H1 (cell line): ENCODE data around the gene HADH. TPM values are rescaled to one million over a fixed set of nuclear protein-coding genes. Genes with fewer than 3 reads are reported as not detected.

ENCODE experiments used
- CTCF ChIA-PET: fragments of 300-600 bp; sonication (Branson Sonifier 250); formaldehyde crosslinking; loops from one replicate; lab custom pipeline; 2021; ENCODE audit not compliant: partially characterized antibody; lab: Charles Lee
- POLR2A ChIA-PET: fragments of 300-600 bp; sonication (Branson Sonifier 250); formaldehyde crosslinking; loops from one replicate; lab custom pipeline; 2021; ENCODE audit warnings: inconsistent platforms; ENCODE audit not compliant: partially characterized antibody; lab: Charles Lee
- DNase-seq, 2 experiments: peaks; one replicate each; pipeline versions ENCODE4 v3.0.0 to v3.0.0-alpha.2; 2010 to 2022; ENCODE audit warnings: low spot score in 2 of 2, low read depth in 1 of 2, mixed read lengths in 1 of 2
- FAIRE-seq: peaks from 2 replicates; lab custom pipeline; 2011; peaks lifted over from hg19 to GRCh38; lab: Jason Lieb, UNC
- H2AFZ ChIP-seq: 2 replicates; pipeline ENCODE4 v1.8.1; 2012; ENCODE audit warnings: low read length, inconsistent platforms
- H2AK5ac ChIP-seq: 2 replicates; pipeline ENCODE4 v1.6.1; 2013; ENCODE audit warnings: low read depth, low read length
- H2BK120ac ChIP-seq: replicated peaks from 2 replicates; pipeline ENCODE3; 2013; ENCODE audit warnings: low read depth, low read length, inconsistent platforms
- H2BK12ac ChIP-seq: 2 replicates; pipeline ENCODE4 v1.6.1; 2013; ENCODE audit warnings: low read depth, low read length
- H2BK15ac ChIP-seq: 2 replicates; pipeline ENCODE4 v1.6.1; 2013; ENCODE audit warnings: low read length
- H2BK20ac ChIP-seq: 2 replicates; pipeline ENCODE4 v1.6.1; 2013; ENCODE audit warnings: low read length
- H2BK5ac ChIP-seq: 2 replicates; pipeline ENCODE4 v1.6.1; 2013; ENCODE audit warnings: low read depth, low read length
- H3K14ac ChIP-seq: 2 replicates; pipeline ENCODE4 v1.6.1; 2013; ENCODE audit warnings: inconsistent platforms; ENCODE audit not compliant: insufficient read length
- H3K18ac ChIP-seq: 2 replicates; pipeline ENCODE4 v1.6.1; 2013; ENCODE audit warnings: low read length; ENCODE audit errors: extremely low read depth
- H3K23ac ChIP-seq: 2 replicates; pipeline ENCODE4 v1.6.1; 2013; ENCODE audit warnings: inconsistent platforms; ENCODE audit not compliant: insufficient read length
- H3K23me2 ChIP-seq: 2 replicates; pipeline ENCODE4 v1.6.1; 2013; ENCODE audit warnings: low read depth, low read length
- H3K27ac ChIP-seq: 2 replicates; pipeline ENCODE4 v1.6.1; 2011; ENCODE audit warnings: low read depth, low read length, inconsistent platforms
- H3K27me3 ChIP-seq, 4 experiments: replicated peaks in 1 of 4; 1 replicate in 1 of 4; 2 replicates in 3 of 4; pipeline versions ENCODE4 v1.6.1 to v1.8.1; 2011 to 2013; ENCODE audit warnings: low read length in 3 of 4, mild to moderate bottlenecking in 3 of 4, inconsistent platforms in 2 of 4, mixed read lengths in 2 of 4, moderate library complexity in 1 of 4; ENCODE audit not compliant: control insufficient read depth in 3 of 4, insufficient read depth in 3 of 4; ENCODE audit errors: extremely low read depth in 1 of 4
- H3K36me3 ChIP-seq, 4 experiments: 2 replicates each; pipeline versions ENCODE4 v1.6.1 to v1.8.1; 2011 to 2013; ENCODE audit warnings: mild to moderate bottlenecking in 4 of 4, low read length in 3 of 4, moderate library complexity in 2 of 4, control low read depth in 1 of 4, inconsistent platforms in 1 of 4; ENCODE audit not compliant: insufficient read depth in 4 of 4, control insufficient read depth in 2 of 4
- H3K4ac ChIP-seq: replicated peaks from 2 replicates; pipeline ENCODE3; 2013; ENCODE audit warnings: low read length, low read depth, mixed read lengths, inconsistent platforms; ENCODE audit not compliant: insufficient read length
- H3K4me1 ChIP-seq, 4 experiments: replicated peaks in 1 of 4; 1 replicate in 1 of 4; 2 replicates in 3 of 4; pipeline versions ENCODE4 v1.6.1 to v1.8.1; 2011 to 2013; ENCODE audit warnings: low read length in 3 of 4, inconsistent platforms in 2 of 4, mixed read lengths in 1 of 4; ENCODE audit not compliant: insufficient read depth in 4 of 4, control insufficient read depth in 3 of 4
- H3K4me2 ChIP-seq, 2 experiments: 2 replicates each; pipeline versions ENCODE4 v1.6.1 to v1.8.1; 2011 to 2013; ENCODE audit warnings: low read depth in 2 of 2, low read length in 2 of 2, control low read depth in 1 of 2, inconsistent platforms in 1 of 2, mild to moderate bottlenecking in 1 of 2; ENCODE audit not compliant: insufficient read depth in 1 of 2
- H3K4me3 ChIP-seq, 4 experiments: fragments of 200-600, 300-600 bp in 1 of 4; sonication (generic), shearing (Covaris generic), sonication (Bioruptor Twin) in 1 of 4; 2 replicates each; pipeline versions ENCODE4 v1.5.1 to v1.8.1; 2011 to 2016; ENCODE audit warnings: low read length in 4 of 4, low read depth in 3 of 4, control low read depth in 2 of 4, inconsistent platforms in 2 of 4, mild to moderate bottlenecking in 2 of 4, mixed read lengths in 1 of 4, moderate library complexity in 1 of 4; ENCODE audit not compliant: insufficient read depth in 2 of 4; ENCODE audit errors: extremely low read depth in 1 of 4
- H3K56ac ChIP-seq: replicated peaks from 2 replicates; pipeline ENCODE3; 2013; ENCODE audit warnings: low read depth, mild to moderate bottlenecking, mixed read lengths, low read length, inconsistent platforms; ENCODE audit not compliant: insufficient read length
- H3K79me1 ChIP-seq: 2 replicates; pipeline ENCODE4 v1.6.1; 2013; ENCODE audit warnings: low read depth, low read length, control low read depth
- H3K79me2 ChIP-seq, 2 experiments: 2 replicates each; pipeline versions ENCODE4 v1.6.1 to v1.8.1; 2012 to 2013; ENCODE audit warnings: low read length in 2 of 2, mild to moderate bottlenecking in 2 of 2, inconsistent platforms in 1 of 2; ENCODE audit not compliant: insufficient read depth in 2 of 2, control insufficient read depth in 1 of 2
- H3K9ac ChIP-seq, 4 experiments: replicated peaks in 1 of 4; 1 replicate in 1 of 4; 2 replicates in 3 of 4; pipeline versions ENCODE4 v1.6.1 to v1.8.1; 2011 to 2013; ENCODE audit warnings: low read depth in 3 of 4, low read length in 3 of 4, control low read depth in 2 of 4, mild to moderate bottlenecking in 2 of 4, moderate library complexity in 2 of 4, inconsistent platforms in 1 of 4; ENCODE audit errors: extremely low read depth in 1 of 4
- H3K9me3 ChIP-seq, 2 experiments: 2 replicates each; pipeline versions ENCODE4 v1.6.1 to v1.8.1; 2012 to 2013; ENCODE audit warnings: mild to moderate bottlenecking in 2 of 2, moderate library complexity in 2 of 2, control low read depth in 1 of 2, inconsistent platforms in 1 of 2, low read depth in 1 of 2, low read length in 1 of 2, mixed read lengths in 1 of 2; ENCODE audit not compliant: insufficient read depth in 2 of 2
- H4K20me1 ChIP-seq, 2 experiments: replicated peaks in 1 of 2; 2 replicates each; pipeline versions ENCODE3 to v1.8.1; 2011 to 2013; ENCODE audit warnings: inconsistent platforms in 2 of 2, low read length in 2 of 2, mild to moderate bottlenecking in 1 of 2; ENCODE audit not compliant: insufficient read depth in 2 of 2, control insufficient read depth in 1 of 2
- H4K5ac ChIP-seq: 2 replicates; pipeline ENCODE4 v1.6.1; 2013; ENCODE audit warnings: low read length, low read depth, mixed read lengths, inconsistent platforms; ENCODE audit not compliant: insufficient read length
- H4K8ac ChIP-seq: 2 replicates; pipeline ENCODE4 v1.8.0; 2013; ENCODE audit warnings: mild to moderate bottlenecking, moderate library complexity, low read length, inconsistent platforms; ENCODE audit not compliant: insufficient read depth; ENCODE audit errors: extremely low read depth
- H4K91ac ChIP-seq: replicated peaks from 2 replicates; pipeline ENCODE3; 2013; ENCODE audit warnings: low read length, mixed read lengths, inconsistent platforms; ENCODE audit not compliant: insufficient read length
- BRCA1 ChIP-seq: IDR thresholded peaks from 2 replicates; pipeline ENCODE4 v1.6.1; 2012; ENCODE audit warnings: low read depth, low read length, improper control_type of control experiment
- CEBPB ChIP-seq: IDR thresholded peaks from 2 replicates; pipeline ENCODE4 v1.6.1; 2012; ENCODE audit warnings: low read depth, low read length
- CTCF ChIP-seq, 3 experiments: IDR thresholded peaks; 1 replicate in 2 of 3; 2 replicates in 1 of 3; pipeline versions ENCODE4 v1.5.1 to v1.6.1; 2011; ENCODE audit warnings: low read length in 3 of 3, mild to moderate bottlenecking in 3 of 3, inconsistent platforms in 2 of 3, low read depth in 1 of 3, moderate library complexity in 1 of 3; ENCODE audit not compliant: insufficient read depth in 1 of 3; ENCODE audit errors: control extremely low read depth in 1 of 3
- MAFK ChIP-seq: IDR thresholded peaks from 2 replicates; pipeline ENCODE4 v1.6.1; 2012; ENCODE audit warnings: low read depth, mild to moderate bottlenecking, improper control_type of control experiment, low read length
- MAX ChIP-seq: IDR thresholded peaks from 2 replicates; pipeline ENCODE4 v1.6.1; 2012; ENCODE audit warnings: inconsistent platforms
- NANOG ChIP-seq: IDR thresholded peaks from 2 replicates; pipeline ENCODE4 v1.6.1; 2011; ENCODE audit warnings: low read length, low read depth, mild to moderate bottlenecking, inconsistent platforms; ENCODE audit not compliant: insufficient read depth, poor library complexity, severe bottlenecking
- POLR2A ChIP-seq, 2 experiments: IDR thresholded peaks; 1 replicate in 1 of 2; 2 replicates in 1 of 2; pipeline ENCODE4 v1.6.1; 2011; ENCODE audit warnings: low read depth in 2 of 2, low read length in 2 of 2, mild to moderate bottlenecking in 2 of 2; ENCODE audit errors: control extremely low read depth in 1 of 2
- SIN3A ChIP-seq, 2 experiments: IDR thresholded peaks in 1 of 2; conservative IDR thresholded peaks in 1 of 2; 2 replicates each; pipeline ENCODE4 v1.6.1; 2011 to 2012; ENCODE audit warnings: low read length in 2 of 2, improper control_type of control experiment in 1 of 2, low read depth in 1 of 2, mild to moderate bottlenecking in 1 of 2
- SIRT6 ChIP-seq: IDR thresholded peaks from one replicate; pipeline ENCODE4 v1.7.1; 2012; ENCODE audit warnings: low read length, inconsistent platforms
- SIX5 ChIP-seq: IDR thresholded peaks from 2 replicates; pipeline ENCODE4 v1.6.1; 2011; ENCODE audit warnings: mild to moderate bottlenecking, low read depth, low read length
- SUZ12 ChIP-seq: fragments of 200-600 bp; sonication (generic); IDR thresholded peaks from 2 replicates; pipeline ENCODE4 v1.6.1; 2012; ENCODE audit warnings: mild to moderate bottlenecking, inconsistent platforms, low read length, moderate library complexity, mixed read lengths
- TAF1 ChIP-seq: IDR thresholded peaks from 2 replicates; pipeline ENCODE4 v1.6.1; 2011; ENCODE audit warnings: mild to moderate bottlenecking, low read depth, low read length
- TBP ChIP-seq: IDR thresholded peaks from 2 replicates; pipeline ENCODE4 v1.6.1; 2011; ENCODE audit warnings: low read depth, low read length, improper control_type of control experiment
- WGBS, 2 experiments: shearing (Covaris generic) in 1 of 2; methylation state at CpG; one replicate each; pipeline versions ENCODE4 v1.1.6 to v1.1.7; 2013 to 2015; ENCODE audit warnings: low lambda C conversion rate in 2 of 2, mixed read lengths in 2 of 2, inconsistent platforms in 1 of 2, low coverage in 1 of 2, missing lambda C conversion rate in 1 of 2; ENCODE audit not compliant: insufficient replicate concordance in 2 of 2, insufficient coverage in 1 of 2, insufficient read length in 1 of 2; ENCODE audit errors: extremely low coverage in 1 of 2, missing lambda C conversion rate in 1 of 2; 5-methylcytosine and 5-hydroxymethylcytosine counted together
- polyA plus RNA-seq, 7 experiments: library from polyadenylated mRNA; depleted of rRNA in 3 of 7; stranded (reverse) in 5 of 7; unstranded in 2 of 7; fragments of >200 nt in 5 of 7; fragments of 200-250 nt in 2 of 7; gene quantifications; 1 replicate in 5 of 7; 2 replicates in 1 of 7; 4 replicates in 1 of 7; pipeline versions ENCODE4 v1.2.1 to v1.2.3, GENCODE V29; 2011 to 2013; ENCODE audit warnings: missing spikeins in 2 of 7, mixed read lengths in 2 of 7
- total RNA-seq: library from RNA; stranded (reverse); fragmentation: NEBNext Ultra II Directional; extraction: Animal tissue kit (Norgen Biotek cat#: 25700); gene quantifications from 2 replicates; pipeline ENCODE4 v1.2.1, GENCODE V29; 2021

HADH gene
- total and polyA plus RNA-seq, 2 of the 8 experiments (the other 6 are each of a cell fraction or from before 2014, with no cell fraction given), result 47.5 to 54.4 TPM

- DNase-seq (no peak), FAIRE-seq (no peak)
- WGBS, 2 experiments, result 90% methylated on average over 5 of the region's 5 CpGs; no CpG with 5 or more reads in 1 of the 2 experiments
- CTCF ChIA-PET, result no interaction called here
- POLR2A ChIA-PET, result no interaction called here
- Histone ChIP-seq H2BK120ac (no peak overlapping the region), H3K27ac (no peak overlapping the region), H3K79me1 (no peaks in the 10 kb centered on the region), H3K56ac (no peak overlapping the region), H3K4me3 (no peak overlapping the region), H2BK5ac (no peak overlapping the region), H2AK5ac (no peak overlapping the region), H2BK20ac (no peak overlapping the region), H3K18ac (no peak overlapping the region), H3K23ac (no peak overlapping the region), H3K79me2 (no peaks in the 10 kb centered on the region), H4K91ac (no peak overlapping the region), H4K20me1 (no peaks in the 10 kb centered on the region), H2BK12ac (no peak overlapping the region), H3K36me3 (no peaks in the 10 kb centered on the region), H3K4me2 (no peak overlapping the region), H3K4ac (no peak overlapping the region), H4K5ac (no peak overlapping the region), H2BK15ac (no peak overlapping the region), H3K9ac (no peak overlapping the region), H3K23me2 (no peaks in the 10 kb centered on the region), H3K9me3 (no peaks in the 10 kb centered on the region), H3K14ac (no peak overlapping the region), H3K27me3 (0 out of 7 replicates have a peak, but pooled peaks cover 0 to 2% (median 0%) of the 10 kb centered on the region in 4 experiments), H2AFZ (no peak overlapping the region), H3K4me1 (peaks cover 0 to 3% (median 2%) of the 10 kb centered on the region in 4 experiments; a peak in 4 of 7 replicates), H4K8ac (no peak overlapping the region)
- TF ChIP-seq POLR2A (IDR thresholded peaks at IDR 0.05; ENCODE audit: control extremely low read depth in 1 of 2, low read depth in 2 of 2, low read length in 2 of 2), result no peak
- TF ChIP-seq SIX5, result no peak
- no peak for TF ChIP-seq MAX
- TF ChIP-seq SIRT6, result no peak
- TF ChIP-seq SUZ12, result no peak
- no peak for TF ChIP-seq SIN3A (conservative IDR thresholded peaks at IDR 0.05 in 1 of 2, IDR thresholded peaks at IDR 0.05 in 1 of 2; ENCODE audit: low read depth in 1 of 2, low read length in 2 of 2)
- TF ChIP-seq CEBPB, result no peak
- no peak for TF ChIP-seq BRCA1
- no peak for TF ChIP-seq TAF1
- TF ChIP-seq MAFK, result no peak
- no peak for TF ChIP-seq CTCF (IDR thresholded peaks at IDR 0.05; ENCODE audit: control extremely low read depth in 1 of 3, insufficient read depth in 1 of 3, low read depth in 1 of 3, low read length in 3 of 3)
- TF ChIP-seq NANOG, result no peak
- no peak for TF ChIP-seq TBP
Observed at GRCh38 chr4:108049406-108049805, 59.7 kb downstream of the HADH start.
